Colonic mucosa (tissue), 4 donors: ENCODE measurements around the gene CACNA1D. TPM values are rescaled to one million over a fixed set of nuclear protein-coding genes. Genes with fewer than 3 reads are reported as not detected.

ENCODE experiments used
- DNase-seq: peaks from one replicate; pipeline ENCODE4 v3.0.0-alpha.2; 2020
- H3K27ac ChIP-seq: fragments of 200-600 bp; one replicate; pipeline ENCODE4 v1.8.0; 2021
- H3K27me3 ChIP-seq: fragments of 200-600 bp; one replicate; pipeline ENCODE4 v1.8.0; 2021
- H3K36me3 ChIP-seq: fragments of 200-600 bp; one replicate; pipeline ENCODE4 v1.8.0; 2021
- H3K4me1 ChIP-seq: fragments of 200-600 bp; one replicate; pipeline ENCODE4 v1.8.0; 2021; ENCODE audit warnings: mild to moderate bottlenecking
- H3K4me3 ChIP-seq: fragments of 200-600 bp; one replicate; pipeline ENCODE4 v1.8.0; 2021
- H3K9ac ChIP-seq, 2 donors: one replicate each; pipeline ENCODE4 v1.7.0; 2013; ENCODE audit warnings: control low read depth in 2 of 2, low read depth in 2 of 2, low read length in 2 of 2
- H3K9me3 ChIP-seq: fragments of 200-600 bp; one replicate; pipeline ENCODE4 v1.8.0; 2021
- CTCF ChIP-seq: fragments of 200-600 bp; IDR thresholded peaks from one replicate; pipeline ENCODE4 v1.8.0; 2022; ENCODE audit warnings: antibody characterized with exemption, mild to moderate bottlenecking
- intact Hi-C: fragments of 100-400 bp; cut with DNase I; formaldehyde crosslinking; loops from one replicate; pipeline ENCODE4 v1.14.1; 2022
- total RNA-seq, 2 donors: library from RNA; stranded (reverse); fragmentation: NEBNext Ultra II Directional in 1 of 2; extraction: Animal tissue kit (Norgen Biotek cat#: 25700) in 1 of 2; gene quantifications; one replicate each; pipeline ENCODE4 v1.2.1, GENCODE V29; 2021
- donor health status: healthy.
- donor health status: DM: no; HTN: no; CAD: no.
- donor health status: DM: no; HTN: no; CAD: no.

Gene CACNA1D
- total RNA-seq, 2 donors from 2014 or later, result 9.6 to 17.1 TPM

- Histone ChIP-seq H3K4me1 (no peaks in the 10 kb centered on the region), H3K27me3 (no peaks in the 10 kb centered on the region), H3K36me3 (no peaks in the 10 kb centered on the region), H3K27ac (no peak overlapping the region), H3K9ac (no peak overlapping the region), H3K4me3 (no peak overlapping the region), H3K9me3 (no peaks in the 10 kb centered on the region)
- intact Hi-C loops, result no loop called here
- no peak for DNase-seq
- no peak for TF ChIP-seq CTCF
These were observed 85.2 kb downstream of the CACNA1D start for GRCh38 chr3:53579636-53580035.

GRCh38 chr3:53581671-53582070 lies 87.3 kb downstream of the CACNA1D start:
- Histone ChIP-seq H3K4me3 (no peak overlapping the region), H3K4me1 (no peaks in the 10 kb centered on the region), H3K9me3 (no peaks in the 10 kb centered on the region), H3K27ac (no peak overlapping the region), H3K9ac (no peak overlapping the region), H3K27me3 (no peaks in the 10 kb centered on the region), H3K36me3 (no peaks in the 10 kb centered on the region)
- DNase-seq, result no peak
- intact Hi-C loops, result no loop called here
- no peak for TF ChIP-seq CTCF

GRCh38 chr3:53583161-53583690 lies 88.8 kb downstream of the CACNA1D start:
- no peaks in the 10 kb centered on the region for H3K36me3 ChIP-seq

GRCh38 chr3:53585049-53585448 lies 90.6 kb downstream of the CACNA1D start:
- intact Hi-C loops, result no loop called here
- no peak overlapping the region for H3K4me3 ChIP-seq
- H3K9me3 ChIP-seq, result no peaks in the 10 kb centered on the region
- TF ChIP-seq CTCF, result no peak
- no peaks in the 10 kb centered on the region for H3K27me3 ChIP-seq
- DNase-seq, result no peak
- H3K27ac ChIP-seq, result no peak overlapping the region
- no peaks in the 10 kb centered on the region for H3K4me1 ChIP-seq
- H3K9ac ChIP-seq, result no peak overlapping the region
- H3K36me3 ChIP-seq, result no peaks in the 10 kb centered on the region

More at GRCh38 chr3:53583161-53583690, 88.8 kb downstream of the CACNA1D start:
- Histone ChIP-seq H3K9me3 (no peaks in the 10 kb centered on the region), H3K27ac (no peak overlapping the region), H3K4me1 (no peaks in the 10 kb centered on the region), H3K27me3 (no peaks in the 10 kb centered on the region), H3K4me3 (no peak overlapping the region), H3K9ac (no peak overlapping the region)
- intact Hi-C loops, result no loop called here
- TF ChIP-seq CTCF, result no peak
- DNase-seq, result no peak

GRCh38 chr3:53585627-53586026 lies 91.2 kb downstream of the CACNA1D start:
- Histone ChIP-seq H3K36me3 (no peaks in the 10 kb centered on the region), H3K9ac (no peak overlapping the region), H3K4me3 (no peak overlapping the region), H3K27me3 (no peaks in the 10 kb centered on the region), H3K4me1 (no peaks in the 10 kb centered on the region), H3K27ac (no peak overlapping the region), H3K9me3 (no peaks in the 10 kb centered on the region)
- no peak for DNase-seq
- no peak for TF ChIP-seq CTCF
- intact Hi-C loops, result no loop called here

GRCh38 chr3:53588122-53588521 lies 93.7 kb downstream of the CACNA1D start:
- no peak overlapping the region for H3K27ac ChIP-seq
- H3K27me3 ChIP-seq, result no peaks in the 10 kb centered on the region
- no peak overlapping the region for H3K9ac ChIP-seq
- no peak for DNase-seq
- no peak for TF ChIP-seq CTCF
- intact Hi-C loops, result no loop called here
- H3K4me3 ChIP-seq, result no peak overlapping the region
- no peaks in the 10 kb centered on the region for H3K36me3 ChIP-seq
- no peaks in the 10 kb centered on the region for H3K9me3 ChIP-seq
- H3K4me1 ChIP-seq, result no peaks in the 10 kb centered on the region
